Measurements from ENCODE around the gene HRC.
"Not testable (repeated sequence)": the region's sequence is repeated elsewhere in the genome, so short reads cannot be mapped to it uniquely, and the experiment has no call there.

The HRC gene

GRCh38 chr19:49132974-49133609 is 22.1 kb downstream of the HRC start:
- no peak for FAIRE-seq

GRCh38 chr19:49130325-49130724 is 24.9 kb downstream of the HRC start:
- FAIRE-seq, result no peak

- FAIRE-seq, result no peak
Observed at GRCh38 chr19:49129238-49129583, 26.0 kb downstream of the HRC start.

- FAIRE-seq, result no peak
Observed at GRCh38 chr19:49128545-49129237, 26.5 kb downstream of the HRC start.

- FAIRE-seq, result peak; percentile 23
Observed at GRCh38 chr19:49127674-49128544, 27.3 kb downstream of the HRC start.

GRCh38 chr19:49127225-49127624 is 28.0 kb downstream of the HRC start:
- FAIRE-seq, result not testable (repeated sequence)

GRCh38 chr19:49126575-49126974 is 28.6 kb downstream of the HRC start:
- FAIRE-seq, result no peak

- FAIRE-seq, result no peak
Observed at GRCh38 chr19:49125025-49125731, 30.0 kb downstream of the HRC start.

GRCh38 chr19:49123285-49123684 is 31.9 kb downstream of the HRC start:
- FAIRE-seq, result not testable (repeated sequence)

GRCh38 chr19:49121841-49122240 is 33.4 kb downstream of the HRC start:
- not testable (repeated sequence) for FAIRE-seq

- FAIRE-seq, result no peak
Observed at GRCh38 chr19:49120868-49121267, 34.3 kb downstream of the HRC start.

- FAIRE-seq, result no peak
Observed at GRCh38 chr19:49120325-49120683, 34.9 kb downstream of the HRC start.

GRCh38 chr19:49119411-49120324 is 35.5 kb downstream of the HRC start, which contains the start of gene PPFIA3:
Gene PPFIA3, plus strand, starts transcription at chr19:49119544. Its CDS starts 8,330 bp downstream, at chr19:49127874.
- no peak for FAIRE-seq

- no peak for FAIRE-seq
Observed at GRCh38 chr19:49118565-49119410, 36.4 kb downstream of the HRC start, which contains the start of gene C19orf73. Gene C19orf73, minus strand, starts transcription at chr19:49119143. Its CDS starts 121 bp downstream, at chr19:49119022.

- no peak for FAIRE-seq
Observed at GRCh38 chr19:49117677-49118564, 37.3 kb downstream of the HRC start.

- no peak for FAIRE-seq
Observed at GRCh38 chr19:49116544-49116943, 38.7 kb downstream of the HRC start.

GRCh38 chr19:49114630-49115363 is 40.4 kb downstream of the HRC start:
- no peak for FAIRE-seq

GRCh38 chr19:49113762-49114629 is 41.2 kb downstream of the HRC start, which contains the start of gene LIN7B:
Gene LIN7B, plus strand, starts transcription at chr19:49114370. Its CDS starts 35 bp downstream, at chr19:49114405.
- FAIRE-seq, result no peak

All from A204.1 (cell line).